Iris pigment epithelial cell (primary cell): ENCODE measurements around the gene CUTA.
A peak's percentile ranks its signal among the peaks of the same experiment; 100 is the strongest.

Experiments used
- DNase-seq: peaks from one replicate; pipeline ENCODE4 v3.0.0-alpha.2; 2011; ENCODE audit warnings: low read depth

Gene CUTA

GRCh38 chr6:33439956-33440648, 22.2 kb upstream of the CUTA start:
- DNase-seq, result peak; percentile 29

- DNase-seq, result no peak
Observed at GRCh38 chr6:33438978-33439594, 21.2 kb upstream of the CUTA start.

DNA sequence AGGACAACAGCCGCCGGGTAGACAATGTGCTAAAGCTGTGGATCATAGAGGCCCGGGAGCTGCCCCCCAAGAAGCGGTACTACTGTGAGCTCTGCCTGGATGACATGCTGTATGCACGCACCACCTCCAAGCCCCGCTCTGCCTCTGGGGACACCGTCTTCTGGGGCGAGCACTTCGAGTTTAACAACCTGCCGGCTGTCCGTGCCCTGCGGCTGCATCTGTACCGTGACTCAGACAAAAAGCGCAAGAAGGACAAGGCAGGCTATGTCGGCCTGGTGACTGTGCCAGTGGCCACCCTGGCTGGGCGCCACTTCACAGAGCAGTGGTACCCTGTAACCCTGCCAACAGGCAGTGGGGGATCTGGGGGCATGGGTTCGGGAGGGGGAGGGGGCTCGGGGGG, 19.8 kb upstream of the CUTA start:
- DNase-seq, result no peak

DNA sequence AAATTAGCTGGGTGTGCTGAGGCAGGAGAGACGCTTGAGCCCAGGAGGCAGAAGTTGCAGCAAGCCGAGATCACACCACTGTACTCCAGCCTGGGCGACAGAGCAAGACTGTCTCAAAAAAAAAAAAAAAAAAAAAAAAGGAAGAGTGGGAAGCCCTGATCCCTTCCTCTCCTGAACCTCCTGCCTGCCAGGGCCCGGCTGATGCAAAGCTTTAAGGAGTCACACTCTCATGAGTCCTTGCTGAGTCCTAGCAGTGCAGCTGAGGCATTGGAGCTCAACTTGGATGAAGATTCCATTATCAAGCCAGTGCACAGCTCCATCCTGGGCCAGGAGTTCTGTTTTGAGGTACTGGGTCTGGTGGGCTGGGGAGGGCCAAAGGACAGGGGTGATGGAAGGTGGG, 17.1 kb upstream of the CUTA start:
- DNase-seq, result no peak

DNA sequence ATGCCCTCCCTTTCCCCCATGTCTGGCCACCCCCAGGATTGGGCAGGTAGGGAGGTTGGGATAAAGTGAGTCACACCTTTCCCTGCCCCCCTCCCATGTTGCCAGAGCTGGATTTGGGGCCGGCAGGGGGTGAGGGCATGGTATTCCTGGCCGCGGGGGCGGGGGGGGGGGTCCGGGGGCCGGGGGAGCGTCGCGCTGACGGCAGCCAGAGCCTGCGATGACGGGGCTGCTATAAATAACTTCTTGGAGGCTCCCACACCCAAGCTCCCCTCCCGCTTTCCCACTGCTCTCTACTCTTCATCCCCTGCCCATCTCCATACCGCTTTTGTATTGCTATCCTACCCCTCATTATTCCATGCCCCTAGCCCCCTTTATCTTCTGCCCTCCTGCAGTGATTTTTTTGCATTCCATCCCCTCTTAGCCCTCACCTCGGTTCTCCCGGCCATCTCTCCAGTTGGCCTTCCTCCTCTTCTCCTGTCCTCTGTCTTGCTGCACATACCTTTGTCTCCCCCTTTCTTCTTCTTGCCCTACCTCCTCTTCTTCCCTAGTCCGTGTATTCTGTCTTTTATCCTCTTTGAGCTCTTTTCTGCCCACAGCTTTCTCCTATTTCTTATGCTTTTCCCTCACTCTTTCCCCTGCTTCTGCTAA, 15.8 kb upstream of the CUTA start:
- peak; percentile 29 for DNase-seq

DNA sequence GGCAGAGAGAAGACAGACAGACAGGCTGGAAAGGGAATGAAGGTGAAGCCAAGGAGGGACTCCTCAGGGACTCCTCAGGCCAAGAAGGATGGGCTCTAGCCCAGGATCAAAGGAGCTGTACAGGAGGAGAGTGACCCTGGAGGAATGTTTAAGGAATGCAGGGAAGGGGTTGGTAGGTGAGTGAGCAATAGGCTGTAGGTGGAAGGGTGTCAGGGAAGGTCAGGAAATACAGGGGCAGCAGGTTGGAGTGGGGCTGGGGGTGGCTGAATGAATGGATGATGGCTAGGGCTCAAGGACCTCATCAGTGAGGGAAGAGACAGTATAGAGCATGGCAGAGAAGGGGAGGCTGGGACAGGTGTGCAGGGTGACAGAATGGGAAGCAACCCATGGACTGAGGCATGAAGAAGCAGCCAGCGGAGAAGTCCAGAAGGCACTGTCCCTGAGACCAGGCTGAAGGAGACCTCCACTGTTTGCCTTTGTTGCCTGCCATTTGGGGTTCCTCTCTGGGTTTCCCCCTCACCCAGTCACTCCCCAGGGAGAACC, 15.2 kb upstream of the CUTA start:
- no peak for DNase-seq

- DNase-seq, result no peak
Observed at GRCh38 chr6:33432546-33432945, 14.6 kb upstream of the CUTA start.

- DNase-seq, result no peak
Observed at GRCh38 chr6:33431880-33432541, 14.1 kb upstream of the CUTA start.

GRCh38 chr6:33430991-33431879, 13.3 kb upstream of the CUTA start:
- peak; percentile 82 for DNase-seq

DNA sequence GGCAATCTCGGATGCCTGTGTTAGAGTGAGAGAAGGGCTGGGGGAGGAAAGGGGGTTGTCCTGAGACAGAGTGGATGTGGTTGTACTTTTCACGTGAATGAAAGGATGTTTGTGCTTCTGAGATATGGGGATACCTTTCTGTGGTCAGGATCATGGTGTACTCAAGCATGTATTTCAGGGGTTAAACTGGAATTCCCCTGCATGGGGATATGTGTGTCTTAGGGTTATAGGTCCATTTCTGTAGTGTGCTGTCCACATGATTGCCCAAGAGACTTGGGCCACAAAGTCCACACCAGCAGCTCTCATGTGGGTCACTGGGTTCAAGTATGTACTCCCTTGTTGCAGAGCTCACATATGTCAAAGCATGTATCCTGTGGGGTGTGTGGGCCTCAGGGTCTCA, 12.4 kb upstream of the CUTA start:
- DNase-seq, result no peak

DNA sequence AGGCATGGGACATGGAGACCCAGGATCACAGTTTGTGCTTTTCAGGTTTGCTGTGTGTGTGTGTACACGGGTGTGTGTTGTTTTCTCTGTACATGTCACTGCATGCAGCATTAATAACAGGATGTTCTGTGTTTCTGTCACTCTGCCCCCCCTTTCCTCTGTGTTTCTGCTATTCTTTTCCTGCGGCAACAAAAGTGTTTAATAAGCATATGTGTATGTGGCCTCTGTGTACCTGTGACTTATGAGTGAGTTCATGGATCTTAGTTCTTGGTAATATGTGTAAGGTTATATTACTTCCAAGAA, 11.8 kb upstream of the CUTA start:
- no peak for DNase-seq

GRCh38 chr6:33428966-33429749, 11.3 kb upstream of the CUTA start:
- no peak for DNase-seq

DNA sequence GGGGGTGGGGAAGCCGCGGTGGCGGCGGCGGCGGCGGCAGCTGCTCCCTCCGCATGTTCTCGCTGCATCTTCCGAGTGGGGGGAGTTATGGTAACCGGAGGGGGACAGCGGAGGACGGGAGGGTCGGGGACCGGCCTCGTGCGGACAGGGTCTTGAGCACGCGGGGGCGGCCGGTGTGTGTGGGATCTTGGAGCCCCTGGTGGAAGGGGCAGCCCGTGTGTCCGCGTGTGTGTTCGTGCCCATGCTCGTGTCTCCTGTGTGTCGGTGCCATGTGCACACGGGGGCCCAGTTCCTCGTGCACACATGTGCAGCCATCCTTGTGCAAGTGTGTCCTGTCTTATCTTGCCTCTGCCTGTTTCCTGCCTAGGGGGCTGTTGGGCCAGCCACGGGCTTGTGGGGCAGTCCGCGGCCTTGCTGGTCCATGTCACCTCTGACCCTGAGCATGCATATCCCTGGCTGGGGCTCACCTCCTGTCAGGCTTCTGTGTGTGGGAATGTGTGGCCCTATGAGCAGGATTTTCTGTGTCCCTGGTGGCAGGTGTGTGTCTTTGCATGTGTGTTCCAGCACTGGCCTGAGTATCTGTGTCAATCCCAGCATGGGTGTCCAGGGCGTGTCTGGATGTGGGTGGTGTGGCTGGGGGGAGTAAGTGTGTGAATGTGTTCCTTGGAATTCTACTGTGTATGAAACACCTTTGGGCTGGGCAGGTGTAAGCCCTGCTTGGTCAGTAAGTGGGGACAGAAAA, 10.5 kb upstream of the CUTA start:
- peak; percentile 32 for DNase-seq

DNA sequence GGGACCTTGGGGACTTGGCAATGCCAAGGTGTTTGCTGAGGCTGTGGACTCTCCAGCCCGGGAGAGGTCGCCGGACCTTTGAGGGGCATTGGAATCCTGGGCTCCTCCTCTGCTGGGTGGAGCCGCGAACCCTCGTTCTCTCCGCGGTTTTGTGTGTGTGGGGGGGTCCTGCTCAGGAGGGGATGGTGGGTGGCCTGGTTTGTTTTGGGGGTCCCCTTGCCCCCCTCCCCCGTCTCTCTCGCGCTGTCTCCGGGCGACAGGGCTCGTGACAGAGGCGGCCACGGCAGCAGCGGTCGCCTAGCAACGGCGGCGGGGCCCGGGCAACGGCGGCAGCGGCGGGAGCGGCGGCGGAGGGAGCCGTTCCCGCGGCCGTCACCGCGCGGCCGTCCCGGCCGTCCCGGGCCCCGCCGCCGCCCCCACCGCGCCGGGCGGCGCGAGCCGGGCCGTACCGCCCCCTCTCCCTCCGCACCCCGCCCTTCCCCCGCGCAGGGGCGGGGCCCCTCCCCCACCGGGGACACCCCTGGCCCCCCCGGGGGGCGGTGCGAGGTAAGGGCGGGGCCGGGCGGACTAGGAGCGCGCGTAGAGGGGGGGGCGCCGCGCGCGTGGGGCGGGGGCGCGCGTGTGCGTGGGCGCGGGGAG, 9.8 kb upstream of the CUTA start:
- DNase-seq, result no peak

DNA sequence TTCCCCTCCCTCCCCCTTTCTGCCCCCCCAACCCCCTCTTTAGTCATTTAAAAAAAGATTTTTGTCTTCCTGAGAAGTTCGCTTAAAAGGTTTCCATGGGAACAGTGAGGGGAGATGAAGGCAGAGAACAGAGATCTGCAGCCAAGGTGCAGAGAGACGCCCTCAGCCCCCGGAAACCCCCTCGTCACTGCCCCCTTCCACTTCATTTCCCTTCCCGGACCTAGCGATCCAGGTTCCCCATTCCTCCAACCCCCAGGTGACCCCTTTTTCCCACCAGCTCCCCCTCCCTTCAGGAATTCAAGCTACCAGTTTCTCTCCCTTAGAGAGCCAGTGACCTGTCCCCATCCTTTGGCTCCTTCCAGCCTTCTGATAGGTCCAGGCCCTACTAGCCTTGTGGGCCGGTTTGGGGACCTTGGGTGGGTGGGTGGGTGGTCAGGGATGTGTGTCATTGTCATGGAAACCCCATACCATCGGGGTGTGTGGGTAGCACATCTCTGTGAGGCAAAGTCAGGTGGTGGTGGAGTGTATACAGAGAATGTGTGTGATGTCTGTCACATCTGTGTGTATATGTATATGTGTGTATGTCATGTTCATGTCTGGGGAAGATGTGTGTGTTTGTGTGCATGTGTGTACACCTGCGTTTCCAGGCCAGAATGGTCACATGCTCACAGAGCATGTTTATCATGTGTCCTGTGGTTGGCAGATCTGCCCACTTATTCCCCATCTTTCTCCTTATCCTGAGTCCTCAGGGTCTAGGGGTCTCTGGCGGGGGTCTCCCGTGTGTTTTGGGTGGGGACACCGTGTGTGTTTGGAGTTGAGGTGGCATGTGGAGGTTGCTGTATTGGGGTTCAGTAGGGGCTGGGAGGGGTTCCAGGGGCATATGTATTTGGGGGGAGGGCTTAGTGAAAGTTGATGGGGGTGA, 8.9 kb upstream of the CUTA start:
- DNase-seq, result no peak

GRCh38 chr6:33425668-33426577, 8.0 kb upstream of the CUTA start:
- DNase-seq, result peak; percentile 87

DNA sequence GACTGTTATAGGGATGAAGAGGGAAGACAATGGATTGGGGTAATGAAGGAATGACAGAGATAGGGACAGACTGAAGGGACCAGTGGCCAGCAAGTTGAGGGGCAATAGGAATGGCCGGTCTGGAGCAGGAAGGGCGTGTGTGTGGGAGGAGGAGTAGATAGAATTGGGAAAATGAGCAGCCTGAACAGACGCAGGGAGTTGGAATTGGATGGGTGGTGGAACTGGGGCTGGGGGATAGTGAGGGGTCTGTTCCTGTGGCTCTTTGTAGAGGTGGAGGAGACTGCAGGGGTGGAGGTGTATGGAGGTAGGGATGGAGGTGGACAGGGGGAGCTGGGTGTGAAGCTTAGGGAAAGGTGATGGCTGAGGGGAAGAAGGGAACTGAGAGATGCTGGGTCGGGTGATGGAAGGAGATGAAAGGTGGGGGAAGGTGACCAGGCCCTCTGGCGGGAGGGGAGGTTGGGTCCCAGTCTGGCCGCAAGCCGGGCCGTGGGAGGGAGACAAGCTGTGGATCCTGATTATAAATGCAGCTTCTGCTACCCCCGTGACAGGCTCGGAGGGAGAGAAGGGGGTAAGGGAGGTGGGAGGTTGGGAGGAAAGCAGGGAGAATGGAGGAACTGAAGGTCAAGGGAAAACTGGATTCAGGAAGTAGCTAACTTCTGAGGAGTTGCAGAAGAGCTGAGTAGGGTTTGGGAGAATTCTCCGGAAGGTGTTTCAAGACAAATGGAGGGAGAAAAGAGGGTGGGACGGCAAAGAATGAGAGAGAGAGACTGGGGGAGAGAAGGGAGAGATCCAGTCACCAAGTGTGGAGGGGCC, 7.2 kb upstream of the CUTA start:
- no peak for DNase-seq
